HUDEP-2 (cell line): ENCODE results near the gene C22orf15.
A peak's percentile ranks its signal among the peaks of the same experiment; 100 is the strongest.

Experiments used
- DNase-seq, 76 experiments: peaks; one replicate each; lab custom pipeline; 2025; ENCODE audit not compliant: unreplicated experiment in 76 of 76; lab: John Stamatoyannopoulos, UW

C22orf15 gene

GRCh38 chr22:23772315-23772648 lies 9.5 kb downstream of the C22orf15 start:
- DNase-seq: no peak

GRCh38 chr22:23772649-23773473 lies 10.1 kb downstream of the C22orf15 start, which contains the start of gene MMP11:
Gene MMP11, plus strand, starts transcription at chr22:23772849. Its CDS starts 22 bp downstream, at chr22:23772871.
- DNase-seq: peak in 41 of 76 experiments; percentile 2 to 65 (median 32)

GRCh38 chr22:23773483-23774113 lies 10.8 kb downstream of the C22orf15 start:
- no peak for DNase-seq

GRCh38 chr22:23774114-23774921 lies 11.5 kb downstream of the C22orf15 start:
- DNase-seq: no peak

- no peak for DNase-seq
Measured at GRCh38 chr22:23774922-23775436, 12.2 kb downstream of the C22orf15 start.

- DNase-seq: no peak
Measured at GRCh38 chr22:23775779-23776375, 13.1 kb downstream of the C22orf15 start.

- DNase-seq: no peak
Measured at GRCh38 chr22:23777776-23778576, 15.2 kb downstream of the C22orf15 start.

GRCh38 chr22:23778577-23778900 lies 15.7 kb downstream of the C22orf15 start:
- DNase-seq: no peak

- DNase-seq: no peak
Measured at GRCh38 chr22:23779083-23779482, 16.3 kb downstream of the C22orf15 start.

- DNase-seq: no peak
Measured at GRCh38 chr22:23779731-23780130, 16.9 kb downstream of the C22orf15 start.

GRCh38 chr22:23780146-23780748 lies 17.5 kb downstream of the C22orf15 start:
- DNase-seq: no peak

GRCh38 chr22:23781065-23781464 lies 18.3 kb downstream of the C22orf15 start:
- DNase-seq: no peak

- DNase-seq: peak in 2 of 76 experiments; percentile 9 to 14
Measured at GRCh38 chr22:23781511-23782183, 18.9 kb downstream of the C22orf15 start.

GRCh38 chr22:23782252-23782651 lies 19.5 kb downstream of the C22orf15 start:
- DNase-seq: no peak

GRCh38 chr22:23782703-23783102 lies 19.9 kb downstream of the C22orf15 start:
- no peak for DNase-seq

- no peak for DNase-seq
Measured at GRCh38 chr22:23783265-23784150, 20.7 kb downstream of the C22orf15 start.

- DNase-seq: peak in 1 of 76 experiments; percentile 1
Measured at GRCh38 chr22:23784215-23784732, 21.5 kb downstream of the C22orf15 start.

- no peak for DNase-seq
Measured at GRCh38 chr22:23786261-23786710, 23.5 kb downstream of the C22orf15 start.
